Measurements from ENCODE around the gene KRTAP10-1.

Gene KRTAP10-1

DNA sequence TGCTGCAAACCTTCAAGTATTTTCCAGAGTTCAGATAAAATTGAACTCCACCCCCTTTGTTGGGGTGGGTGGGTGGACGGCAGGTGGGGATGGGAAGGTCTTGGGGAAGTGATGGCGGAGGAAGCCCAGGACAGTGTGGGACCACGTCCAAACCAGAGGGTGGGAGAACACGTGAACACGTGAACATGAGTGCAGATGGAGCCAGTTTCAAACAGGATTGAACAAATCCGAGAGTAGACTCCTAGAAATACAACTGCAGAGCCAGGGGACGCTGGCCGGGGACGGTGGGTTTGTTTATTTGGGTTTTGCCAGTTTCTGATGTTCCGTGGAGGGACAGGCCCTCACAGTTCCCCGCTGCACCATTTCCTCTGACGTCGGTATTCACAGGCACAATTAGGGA is 8.4 kb upstream of the KRTAP10-1 start:
- no peak for DNase-seq (ENCODE audit: low spot score)

DNA sequence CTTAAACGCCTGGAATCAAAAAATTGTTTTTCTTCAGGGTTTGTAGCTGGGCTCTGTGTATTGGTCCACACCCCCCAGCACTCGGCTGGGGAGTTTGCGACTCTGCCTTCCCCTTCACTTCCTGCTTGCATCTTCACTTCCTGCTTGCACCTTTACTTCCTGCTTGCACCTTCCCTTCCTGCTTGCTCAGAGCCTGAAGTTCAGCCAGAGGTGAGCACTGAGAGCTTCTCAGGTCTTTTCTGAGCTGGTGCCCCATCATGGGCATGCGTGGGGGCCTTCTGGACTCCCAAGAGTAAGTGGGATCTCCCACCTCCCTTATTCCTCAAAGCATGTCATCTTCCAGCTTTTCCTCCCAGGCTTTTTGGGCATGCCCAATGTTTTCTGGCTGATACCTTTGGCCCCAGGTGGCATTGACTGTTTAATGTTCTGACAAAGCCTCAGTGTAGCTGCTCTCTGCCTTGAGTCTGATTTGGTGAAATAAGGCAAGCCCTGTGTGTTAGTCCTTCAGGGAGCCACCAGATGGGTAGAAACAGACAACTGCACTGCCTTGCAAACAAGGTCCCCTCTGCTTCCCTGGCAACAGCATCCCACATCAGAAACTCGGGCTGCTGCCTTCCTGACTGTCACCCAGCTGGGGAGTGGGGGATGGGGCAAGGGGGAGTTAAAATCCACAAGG is 7.8 kb upstream of the KRTAP10-1 start:
- DNase-seq (ENCODE audit: low spot score) = no peak

DNA sequence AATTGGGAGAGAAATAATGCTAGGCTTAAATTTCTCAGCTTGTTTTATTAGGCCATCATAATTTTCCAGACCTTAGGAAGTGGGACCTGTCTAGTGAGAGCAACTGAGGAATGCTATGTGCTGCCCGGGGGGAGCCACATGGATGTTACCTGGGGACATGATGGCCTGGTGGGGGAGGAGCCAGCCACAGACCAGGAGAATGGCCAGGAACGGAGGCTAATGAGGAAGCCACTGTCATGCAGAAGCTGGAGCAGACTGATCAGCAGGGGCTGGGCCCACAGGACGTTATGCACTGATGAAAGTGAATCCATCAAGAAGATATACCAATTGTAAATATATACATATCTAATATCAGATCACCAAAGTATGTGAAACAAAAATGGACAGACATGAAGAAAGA is 4.6 kb upstream of the KRTAP10-1 start:
- no peak for DNase-seq (ENCODE audit: low spot score)

DNA sequence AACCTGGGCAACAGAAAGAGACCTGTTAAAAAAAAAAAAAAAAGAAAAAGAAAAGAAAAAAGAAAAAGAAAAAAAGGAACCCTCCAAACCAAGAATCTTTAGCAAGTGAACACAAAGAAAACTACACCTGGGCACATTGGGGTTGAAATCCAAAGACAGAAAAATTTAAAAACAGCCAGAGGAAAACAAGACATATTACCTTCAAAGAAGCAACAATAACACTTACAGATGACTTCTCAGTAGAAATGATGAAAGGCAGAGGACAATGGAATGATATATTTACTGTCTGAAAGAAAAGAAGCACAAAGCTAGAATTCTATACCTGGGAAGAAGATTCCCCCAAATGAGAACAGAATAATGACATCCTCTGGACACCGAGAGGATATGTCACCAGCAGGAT is 2.7 kb upstream of the KRTAP10-1 start:
- no peak for DNase-seq (ENCODE audit: low spot score)

DNA sequence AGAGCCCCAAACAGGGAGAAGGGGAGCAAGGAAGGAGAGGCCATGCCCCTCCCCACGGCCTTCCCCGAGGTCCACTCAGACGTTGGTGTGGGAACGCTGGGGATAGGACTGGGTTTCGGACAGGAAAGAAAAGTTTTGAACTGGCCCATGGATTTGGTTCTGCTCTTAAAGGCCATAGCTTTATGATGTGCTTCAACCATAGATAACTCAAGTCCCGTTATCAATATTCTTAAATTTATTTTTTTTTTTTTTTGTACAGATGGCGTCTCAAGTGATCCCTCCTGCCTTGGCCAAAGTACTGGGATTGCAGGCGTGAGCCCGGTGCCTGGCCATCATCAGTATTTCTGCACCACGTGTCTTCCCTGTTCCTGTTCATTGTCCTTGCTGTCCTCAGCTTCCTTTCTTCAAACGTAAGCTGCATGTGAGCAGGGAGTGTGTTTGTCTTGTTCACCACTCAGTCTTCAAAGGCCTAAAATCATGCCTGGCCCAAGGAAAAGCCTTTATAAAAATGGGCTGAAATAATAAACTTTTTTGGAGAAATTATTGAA is 820 bp upstream of the KRTAP10-1 start:
- no peak for DNase-seq (ENCODE audit: low spot score)

DNA sequence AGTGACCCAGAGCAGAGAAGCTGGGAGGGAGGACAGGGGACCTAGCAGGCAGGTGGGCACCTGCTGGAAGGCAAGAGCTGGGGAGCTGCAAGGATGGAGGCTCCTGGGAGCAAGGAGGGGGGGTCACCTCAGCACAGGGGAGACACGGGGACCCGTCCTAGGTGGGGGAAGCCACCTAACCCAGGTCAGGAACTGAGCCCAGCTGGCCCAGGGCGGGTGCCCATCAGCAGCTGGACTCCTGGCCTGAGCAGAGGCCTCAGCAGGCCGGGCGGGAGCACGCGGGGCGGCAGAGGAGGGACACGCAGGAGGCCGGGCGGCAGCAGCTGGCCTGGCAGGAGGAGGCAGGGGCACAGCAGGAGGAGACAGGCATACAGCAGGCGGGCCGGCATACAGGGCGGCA is 949 bp downstream of the KRTAP10-1 start:
- DNase-seq (ENCODE audit: low spot score) = no peak

DNA sequence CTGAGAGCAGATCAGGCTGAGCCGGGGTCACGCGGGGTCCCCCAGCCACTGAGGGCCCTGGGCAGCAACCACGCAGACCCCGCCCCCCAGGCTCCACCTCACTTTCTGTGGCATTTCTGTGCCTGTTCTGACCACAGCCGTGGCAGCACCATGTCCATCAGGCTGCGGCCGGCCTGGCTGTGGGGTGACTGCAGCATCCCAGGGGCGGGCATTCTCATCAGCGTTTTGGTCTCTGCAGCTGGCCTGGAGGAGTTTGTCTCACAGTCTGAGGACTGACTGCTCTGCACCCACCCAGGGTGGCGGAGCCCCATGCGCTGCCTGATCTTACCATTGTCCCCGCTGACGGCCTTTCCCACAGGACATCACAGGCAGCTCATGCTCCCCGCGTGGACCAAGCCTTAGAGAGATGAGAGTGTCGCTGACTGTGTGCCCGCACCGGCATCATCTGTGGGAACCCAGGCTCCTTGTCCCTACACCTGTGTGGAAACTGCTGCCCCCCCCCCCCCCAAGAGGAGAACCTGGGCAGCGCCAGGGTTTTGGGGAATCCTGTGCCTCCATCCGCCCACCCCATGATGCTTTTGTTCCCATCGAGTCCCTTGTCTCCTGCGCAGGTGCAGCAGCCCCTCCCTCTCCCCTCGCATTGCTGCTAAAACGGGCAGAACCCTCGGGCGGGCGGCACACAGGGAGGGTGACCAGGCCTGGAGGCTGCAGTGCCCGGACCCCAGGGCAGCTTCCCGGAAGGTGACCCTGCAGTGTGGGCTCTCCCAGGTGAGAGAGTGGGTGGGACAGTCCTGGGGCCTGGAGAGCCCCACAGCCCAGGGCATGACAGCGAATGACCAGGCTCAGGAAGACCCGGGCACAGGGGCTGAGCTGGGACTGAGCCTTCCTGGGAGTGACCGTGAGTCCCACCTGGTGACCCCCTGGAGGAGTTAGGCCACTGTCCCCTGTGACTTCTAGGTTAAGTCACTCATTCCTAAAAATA is 1.8 kb downstream of the KRTAP10-1 start:
- DNase-seq (ENCODE audit: low spot score) = no peak

DNA sequence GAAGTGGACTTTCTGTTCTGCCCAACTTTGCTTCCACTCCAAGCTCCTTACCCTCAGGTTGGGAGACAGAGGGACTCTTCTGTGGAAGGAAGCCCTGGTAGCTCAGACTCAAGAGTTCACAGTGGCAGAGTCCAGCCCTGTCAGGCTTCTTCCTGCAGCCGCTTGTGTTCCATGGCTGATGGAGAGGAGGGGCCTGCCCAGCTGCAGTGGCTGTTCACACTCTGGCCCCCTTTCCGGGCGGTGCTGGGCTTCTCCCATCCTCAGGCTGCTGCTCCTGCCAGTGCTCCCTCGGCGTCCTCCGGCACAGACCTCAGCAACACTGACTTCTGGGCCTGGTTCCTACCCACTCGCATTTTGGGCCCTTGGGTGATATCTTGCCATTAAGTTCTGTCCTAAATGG is 4.0 kb downstream of the KRTAP10-1 start:
- DNase-seq (ENCODE audit: low spot score) = no peak

DNA sequence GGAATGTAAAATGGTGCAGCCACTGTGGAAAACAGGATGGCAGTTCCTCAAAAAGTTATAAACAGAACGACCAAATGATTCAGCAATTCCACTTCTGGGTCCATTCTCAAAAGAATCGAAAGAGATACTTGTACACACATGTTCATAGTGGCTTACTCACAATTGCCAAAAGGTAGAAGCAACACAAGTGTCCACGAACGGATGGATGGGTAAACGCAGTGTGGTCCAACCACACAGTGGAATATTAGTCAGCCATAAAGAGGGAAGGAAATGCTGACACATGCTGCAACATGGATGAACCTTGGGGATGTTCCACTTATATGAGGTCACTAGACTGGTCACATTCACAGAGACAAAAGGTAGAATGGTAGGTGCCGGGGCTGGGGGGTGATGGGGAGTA is 5.3 kb downstream of the KRTAP10-1 start:
- DNase-seq (ENCODE audit: low spot score) = no peak

DNA sequence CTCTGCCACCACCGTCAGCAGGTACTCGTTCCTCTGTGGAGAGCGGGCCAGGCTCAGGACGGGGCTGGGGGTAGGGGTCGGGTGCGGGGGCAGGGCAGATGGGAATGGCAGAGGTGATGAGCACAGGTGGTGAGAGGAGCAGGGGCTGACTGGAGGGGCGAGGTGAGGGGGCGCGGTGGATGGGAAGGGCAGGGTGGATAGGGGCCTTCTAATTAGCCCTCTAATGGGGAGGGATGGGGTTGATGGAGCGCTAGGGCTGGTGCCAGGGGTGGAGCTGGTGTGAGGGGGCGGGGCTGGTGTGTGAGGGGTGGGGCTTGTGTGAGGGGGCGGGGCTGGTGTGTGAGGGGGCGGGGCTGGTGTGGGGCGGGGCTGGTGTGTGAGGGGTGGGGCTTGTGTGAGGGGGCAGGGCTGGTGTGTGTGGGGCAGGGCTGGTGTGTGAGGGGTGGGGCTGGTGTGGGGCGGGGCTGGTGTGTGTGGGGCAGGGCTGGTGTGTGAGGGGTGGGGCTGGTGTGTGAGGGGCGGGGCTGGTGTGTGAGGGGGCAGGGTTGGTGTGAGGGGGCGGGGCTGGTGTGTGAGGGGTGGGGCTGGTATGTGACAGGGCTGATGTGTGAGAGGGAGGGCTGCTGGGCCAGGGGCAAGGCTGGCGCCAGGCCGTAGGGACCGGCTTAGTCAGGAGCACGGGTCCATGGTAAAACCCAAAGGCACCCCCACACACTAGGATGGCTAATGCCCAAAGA is 5.9 kb downstream of the KRTAP10-1 start:
- DNase-seq (ENCODE audit: low spot score) = no peak

DNA sequence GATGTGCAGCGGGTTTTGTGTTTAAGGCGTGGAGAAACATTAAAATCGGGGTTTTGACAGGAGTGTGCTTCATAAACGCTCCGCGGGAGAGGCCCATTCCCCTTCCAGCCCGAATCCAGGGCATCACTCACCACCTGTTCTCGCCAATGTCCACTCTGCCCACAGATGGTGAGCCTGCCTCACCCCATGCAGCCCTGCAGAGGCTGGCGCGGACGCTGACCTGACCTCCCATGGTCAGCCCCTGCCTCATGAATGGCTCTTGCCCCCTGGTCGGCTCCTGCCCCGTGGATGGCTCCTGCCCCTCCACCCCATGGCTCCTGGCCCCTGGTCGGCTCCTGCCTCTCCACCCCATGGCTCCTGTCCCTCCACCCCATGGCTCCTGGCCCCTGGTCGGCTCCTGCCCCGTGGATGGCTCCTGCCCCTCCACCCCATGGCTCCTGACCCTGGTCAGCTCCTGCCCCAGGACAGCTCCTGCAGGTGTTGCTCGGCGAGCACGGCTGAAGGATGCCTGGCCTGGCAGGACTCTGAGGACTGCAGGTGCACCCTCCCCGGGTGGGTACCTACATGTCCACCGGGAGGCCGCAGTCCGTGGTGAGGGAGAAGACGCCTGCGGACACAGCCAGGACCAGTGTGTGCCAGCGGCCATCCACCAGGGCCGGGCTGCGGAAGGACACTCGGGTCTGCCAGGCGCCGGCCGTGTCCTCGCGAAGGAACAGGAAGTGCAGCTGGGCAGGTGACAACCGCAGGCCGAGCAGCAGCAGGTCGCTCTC is 6.7 kb downstream of the KRTAP10-1 start:
- no peak for DNase-seq (ENCODE audit: low spot score)

DNA sequence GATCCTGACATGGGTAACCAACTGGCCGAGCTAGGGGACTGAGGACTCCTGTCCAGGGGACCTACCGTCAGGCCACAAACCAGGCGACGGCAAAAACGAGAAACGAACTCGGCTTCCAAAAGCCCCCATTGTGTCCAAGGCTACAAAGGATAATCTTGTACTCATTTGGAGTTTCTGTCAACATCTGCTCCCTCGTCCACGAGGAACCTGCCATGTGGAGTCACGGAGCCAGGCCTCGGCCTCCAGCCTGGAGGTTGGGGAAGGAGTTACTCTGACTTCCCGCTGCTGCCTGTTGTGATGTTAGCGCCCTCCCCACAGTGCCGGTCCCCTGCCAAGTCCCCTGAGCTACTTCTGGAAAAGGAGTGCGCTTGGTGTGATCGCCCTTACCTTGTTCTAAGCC is 7.3 kb downstream of the KRTAP10-1 start:
- no peak for DNase-seq (ENCODE audit: low spot score)

DNA sequence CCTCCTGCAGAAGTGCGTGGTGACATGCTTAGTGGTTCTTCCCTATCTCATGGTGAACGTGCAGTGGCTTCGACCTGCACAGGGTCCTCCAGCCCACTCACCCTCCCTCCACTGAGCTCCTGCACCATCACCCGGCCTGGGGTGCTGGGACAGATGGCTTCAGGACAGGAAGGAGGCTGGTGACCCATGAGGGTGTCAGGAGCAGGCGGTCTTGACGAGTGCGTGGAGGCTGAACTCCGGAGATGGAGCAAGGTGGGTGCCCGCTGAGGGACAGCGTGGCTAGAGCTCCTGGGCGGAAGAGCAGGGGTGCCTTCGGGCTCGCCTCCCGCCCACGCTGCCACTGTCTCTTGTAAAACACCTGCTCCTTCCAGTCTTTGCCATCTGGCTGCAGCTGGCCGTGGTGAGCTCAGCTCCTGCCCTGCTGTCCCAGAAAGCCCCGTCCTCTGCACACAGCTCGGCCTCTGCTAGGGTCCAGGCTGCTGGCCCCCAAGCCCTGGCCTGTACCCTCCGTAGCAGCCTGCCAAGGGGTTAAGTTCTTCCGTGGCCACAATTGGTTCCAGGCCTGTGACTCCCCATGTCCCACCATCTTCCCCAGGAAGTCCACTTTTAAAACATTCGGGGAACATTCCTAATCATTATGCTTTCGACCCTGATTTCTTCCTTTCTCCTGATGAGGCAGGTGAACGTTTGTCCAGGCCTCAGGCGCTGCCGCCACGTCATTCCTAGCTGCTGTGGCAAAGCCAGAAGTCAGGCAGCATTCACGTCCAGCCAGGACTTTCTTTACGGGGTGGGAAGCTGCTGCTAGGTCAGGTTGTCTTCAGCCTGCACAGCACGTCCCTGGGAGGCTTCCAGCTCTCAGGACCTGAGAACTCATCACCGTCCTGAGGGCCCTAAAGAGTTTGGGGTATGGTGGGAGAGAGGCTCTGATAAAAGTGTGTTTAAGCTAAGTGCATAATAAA is 8.1 kb downstream of the KRTAP10-1 start:
- DNase-seq (ENCODE audit: low spot score) = no peak

DNA sequence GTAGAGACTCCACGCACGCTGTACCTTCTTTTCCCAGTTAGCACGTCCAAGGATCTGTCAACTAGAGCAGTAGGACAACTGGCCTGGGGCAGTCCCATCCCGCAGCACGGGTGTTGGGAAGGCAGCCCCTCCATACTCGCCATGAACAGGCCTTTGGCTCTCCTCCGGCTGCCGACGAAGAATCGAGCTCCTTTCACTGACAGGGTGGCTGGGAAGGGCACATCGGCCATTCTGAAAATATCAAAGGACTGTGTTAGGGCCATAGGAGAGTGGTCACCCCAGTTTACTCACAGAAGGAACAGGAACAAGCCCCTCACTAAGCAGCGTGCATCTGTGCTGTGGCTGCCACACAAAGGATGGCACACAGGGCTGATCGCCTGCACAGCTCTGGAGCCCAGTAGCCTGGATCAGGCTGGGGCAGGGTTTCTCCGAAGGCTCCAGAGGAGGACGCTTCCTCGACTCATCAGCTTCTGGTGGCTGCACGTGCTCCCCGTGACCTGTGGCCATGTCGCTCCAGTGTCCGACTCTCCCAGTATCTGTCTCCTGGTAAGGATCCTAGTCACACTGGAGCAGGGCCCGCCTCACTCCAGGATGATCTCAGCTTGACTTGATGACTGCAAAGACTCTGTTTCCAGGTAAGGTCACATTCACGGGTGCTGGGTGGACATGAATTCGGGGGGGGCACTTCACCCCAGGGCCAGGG is 8.9 kb downstream of the KRTAP10-1 start:
- no peak for DNase-seq (ENCODE audit: low spot score)

DNA sequence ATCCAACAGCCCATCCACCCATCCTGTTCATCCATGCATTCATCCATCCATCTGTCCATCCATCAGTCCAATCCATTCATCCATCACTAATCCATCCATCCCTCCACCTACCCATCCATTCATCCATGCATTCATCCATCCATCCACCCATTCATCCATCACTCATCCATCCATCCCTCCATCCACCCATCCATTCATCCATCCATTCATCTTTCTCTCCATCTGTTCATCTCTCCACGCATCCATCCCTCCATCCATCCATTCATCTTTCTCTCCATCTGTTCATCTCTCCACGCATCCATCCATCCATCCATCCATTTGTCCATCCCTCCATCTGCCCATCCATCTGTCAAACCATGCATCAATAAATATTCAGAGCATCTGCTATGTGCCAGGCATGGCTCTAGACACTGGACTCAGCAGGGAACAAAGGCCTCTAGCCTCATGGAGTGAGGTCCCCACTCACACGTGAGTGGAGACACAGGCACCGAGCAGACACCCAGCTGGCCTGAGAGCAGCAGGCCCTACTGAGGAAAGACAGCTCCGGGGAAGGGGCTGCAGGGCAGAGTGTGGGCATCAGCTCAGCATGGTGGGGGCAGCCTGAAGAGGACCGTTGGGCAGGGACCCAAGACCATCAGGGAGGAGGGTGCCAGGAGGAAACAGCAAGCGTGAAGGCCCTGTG is 9.6 kb downstream of the KRTAP10-1 start:
- DNase-seq (ENCODE audit: low spot score) = no peak

DNA sequence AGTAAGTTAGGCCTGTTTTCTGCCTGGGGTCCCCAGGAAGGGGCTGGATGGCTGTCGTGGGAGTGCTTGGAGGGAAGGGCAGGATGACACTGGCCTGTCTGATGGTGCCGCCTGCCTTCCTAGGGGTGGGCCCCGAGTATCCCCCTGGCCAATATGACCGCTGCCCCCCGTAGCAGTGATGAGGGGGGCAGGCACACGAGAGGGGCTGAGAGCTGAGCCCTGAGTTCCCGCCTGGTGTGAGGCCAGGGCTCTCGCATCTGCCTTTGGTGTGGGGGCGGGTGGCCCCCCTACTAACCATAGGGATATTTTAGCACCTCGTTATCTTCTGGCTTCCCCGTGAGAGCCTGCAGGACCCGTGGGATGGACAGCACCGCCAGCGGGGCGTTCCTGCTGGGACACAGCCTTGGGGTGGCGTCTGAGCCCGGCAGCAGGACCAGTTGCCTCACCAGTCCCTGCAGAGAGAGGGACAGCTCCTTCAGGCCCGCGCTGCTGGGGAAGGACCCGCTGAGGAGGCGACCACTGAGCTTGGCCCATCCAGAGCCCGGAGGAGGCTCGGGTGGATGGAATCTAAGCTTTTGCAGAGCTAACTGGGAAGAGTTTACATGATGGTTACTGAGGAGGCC is 10.4 kb downstream of the KRTAP10-1 start:
- no peak for DNase-seq (ENCODE audit: low spot score)

DNA sequence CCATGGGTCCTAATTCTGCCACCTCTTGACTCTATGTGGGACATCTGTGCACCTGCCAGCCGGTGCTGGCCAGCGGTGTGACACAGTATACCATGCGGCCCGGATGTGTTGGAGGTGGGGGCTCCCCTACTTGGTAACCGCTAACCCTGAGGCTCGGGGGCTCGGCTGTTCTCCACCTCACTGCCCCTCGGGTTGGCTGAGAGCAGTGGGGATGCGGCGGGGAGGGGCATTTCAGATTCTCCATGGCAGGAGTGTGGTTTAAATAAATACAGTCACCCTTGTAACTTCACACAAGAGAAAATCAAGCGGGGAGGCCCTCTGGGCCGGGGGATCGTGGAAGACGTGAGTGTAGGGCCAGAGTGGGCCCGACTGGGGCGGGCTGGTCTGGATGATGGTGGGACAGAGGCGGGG is 11.0 kb downstream of the KRTAP10-1 start:
- DNase-seq (ENCODE audit: low spot score) = no peak

DNA sequence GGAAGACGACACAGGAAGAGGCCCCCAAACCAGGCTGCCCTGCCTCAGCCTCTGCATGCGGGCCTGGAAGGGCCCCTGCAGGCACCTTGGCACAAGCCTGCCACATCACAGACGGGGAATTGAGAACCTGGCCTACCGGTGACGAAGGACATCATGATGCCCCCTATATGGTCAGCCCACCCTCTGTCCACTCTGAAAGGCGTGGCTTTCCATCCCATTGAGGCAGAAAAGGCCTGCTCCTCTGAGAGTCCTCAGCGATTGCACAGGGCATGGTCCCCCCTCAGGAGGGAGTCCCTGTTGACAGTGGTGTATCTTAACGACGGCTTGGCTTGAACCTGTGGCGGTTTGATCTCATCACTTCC is 11.4 kb downstream of the KRTAP10-1 start:
- DNase-seq (ENCODE audit: low spot score) = no peak

All from AG08396 (cell line).